WTC11 (cell line): ENCODE results near the gene PLSCR4. TPM values are rescaled to one million over a fixed set of nuclear protein-coding genes. Genes with fewer than 3 reads are reported as not detected.

Experiments used
- ATAC-seq: fragments of 200-7000 bp; cut with Tn5 transposase; 2 replicates; pipeline ENCODE4 v1.10.0; 2021; ENCODE audit warnings: mild to moderate bottlenecking, moderate library complexity
- CTCF ChIA-PET: fragments of 300-600 bp; sonication (Branson Sonifier 250); formaldehyde crosslinking; loops from one replicate; lab custom pipeline; 2021; ENCODE audit warnings: antibody characterized with exemption; lab: Charles Lee
- POLR2A ChIA-PET: fragments of 350-600 bp; sonication (Branson Sonifier 250); formaldehyde crosslinking; loops from one replicate; lab custom pipeline; 2021; ENCODE audit warnings: antibody characterized with exemption; lab: Charles Lee
- DNase-seq: peaks from one replicate; pipeline ENCODE4 v3.0.0; 2021; ENCODE audit warnings: low spot score
- H3K27ac Mint-ChIP-seq: 2 replicates; pipeline ENCODE4 v1.8.0; 2021; ENCODE audit warnings: mixed read lengths
- H3K27me3 Mint-ChIP-seq: 2 replicates; pipeline ENCODE4 v1.8.0; 2021; ENCODE audit warnings: low read depth, mild to moderate bottlenecking, moderate library complexity, mixed read lengths
- H3K36me3 Mint-ChIP-seq: 2 replicates; pipeline ENCODE4 v1.8.0; 2021; ENCODE audit warnings: mixed read lengths
- H3K4me1 Mint-ChIP-seq: 2 replicates; pipeline ENCODE4 v1.8.0; 2022; ENCODE audit warnings: mixed read lengths
- H3K4me3 Mint-ChIP-seq: 2 replicates; pipeline ENCODE4 v1.8.0; 2021; ENCODE audit warnings: mild to moderate bottlenecking, moderate library complexity, mixed read lengths
- H3K9me3 Mint-ChIP-seq: 2 replicates; pipeline ENCODE4 v1.8.0; 2021; ENCODE audit warnings: mixed read lengths
- ARID4B ChIP-seq: sonication (generic); formaldehyde crosslinking; IDR thresholded peaks from 2 replicates; pipeline ENCODE4 v1.8.0; 2023; ENCODE audit warnings: missing genetic modification reagents, mild to moderate bottlenecking, borderline replicate concordance
- ATF6 ChIP-seq: sonication (generic); formaldehyde crosslinking; IDR thresholded peaks from 2 replicates; pipeline ENCODE4 v1.8.1; 2023; ENCODE audit warnings: mild to moderate bottlenecking, missing genetic modification reagents
- E2F4 ChIP-seq: sonication (generic); formaldehyde crosslinking; IDR thresholded peaks from 2 replicates; pipeline ENCODE4 v1.8.1; 2022; ENCODE audit warnings: low read depth, mild to moderate bottlenecking, moderate library complexity, missing genetic modification reagents, borderline replicate concordance
- E2F5 ChIP-seq: sonication (generic); formaldehyde crosslinking; IDR thresholded peaks from 2 replicates; pipeline ENCODE4 v1.8.1; 2022; ENCODE audit warnings: mild to moderate bottlenecking, moderate library complexity, missing genetic modification reagents
- ELF4 ChIP-seq: sonication (generic); formaldehyde crosslinking; IDR thresholded peaks from 2 replicates; pipeline ENCODE4 v1.8.1; 2022; ENCODE audit warnings: low read depth, mild to moderate bottlenecking, moderate library complexity, missing genetic modification reagents
- ESRRA ChIP-seq: sonication (generic); formaldehyde crosslinking; IDR thresholded peaks from 2 replicates; pipeline ENCODE4 v1.8.1; 2022; ENCODE audit warnings: mild to moderate bottlenecking, missing genetic modification reagents, borderline replicate concordance
- ETV6 ChIP-seq: sonication (generic); formaldehyde crosslinking; IDR thresholded peaks from 2 replicates; pipeline ENCODE4 v1.8.1; 2022; ENCODE audit warnings: mild to moderate bottlenecking, missing genetic modification reagents
- FOXJ3 ChIP-seq: sonication (generic); formaldehyde crosslinking; IDR thresholded peaks from 2 replicates; pipeline ENCODE4 v1.9.0; 2021; ENCODE audit warnings: missing genetic modification reagents, mild to moderate bottlenecking, borderline replicate concordance
- GRHL2 ChIP-seq: fragments of 250-450 bp; sonication (Bioruptor Pico); IDR thresholded peaks from 2 replicates; pipeline ENCODE4 v1.8.0; 2022; ENCODE audit warnings: mild to moderate bottlenecking, moderate library complexity; ENCODE audit not compliant: insufficient replicate concordance, severe bottlenecking
- IRF1 ChIP-seq: sonication (generic); formaldehyde crosslinking; IDR thresholded peaks from 2 replicates; pipeline ENCODE4 v1.8.0; 2023; ENCODE audit warnings: missing genetic modification reagents
- MYBL2 ChIP-seq: sonication (generic); formaldehyde crosslinking; IDR thresholded peaks from 2 replicates; pipeline ENCODE4 v1.8.1; 2023; ENCODE audit warnings: mild to moderate bottlenecking, moderate library complexity, missing genetic modification reagents
- NFATC4 ChIP-seq: fragments of 250-450 bp; sonication (Bioruptor Pico); IDR thresholded peaks from 2 replicates; pipeline ENCODE4 v1.9.0; 2021; ENCODE audit warnings: mild to moderate bottlenecking
- NFE2L1 ChIP-seq: sonication (generic); formaldehyde crosslinking; IDR thresholded peaks from 2 replicates; pipeline ENCODE4 v1.8.1; 2023; ENCODE audit warnings: missing genetic modification reagents
- SMAD4 ChIP-seq: sonication (generic); formaldehyde crosslinking; IDR thresholded peaks from 2 replicates; pipeline ENCODE4 v1.8.0; 2022; ENCODE audit warnings: mild to moderate bottlenecking, missing genetic modification reagents
- SOX15 ChIP-seq: fragments of 250-450 bp; sonication (Bioruptor Pico); IDR thresholded peaks from 2 replicates; pipeline ENCODE4 v1.9.0; 2021; ENCODE audit warnings: mild to moderate bottlenecking
- STAT6 ChIP-seq: sonication (generic); formaldehyde crosslinking; conservative IDR thresholded peaks from 2 replicates; pipeline ENCODE4 v1.8.1; 2023; ENCODE audit warnings: mild to moderate bottlenecking, low read depth, missing genetic modification reagents, moderate library complexity
- TP53 ChIP-seq: sonication (generic); formaldehyde crosslinking; IDR thresholded peaks from 2 replicates; pipeline ENCODE4 v1.8.1; 2023; ENCODE audit warnings: mild to moderate bottlenecking, missing genetic modification reagents
- ZNF121 ChIP-seq: sonication (generic); formaldehyde crosslinking; IDR thresholded peaks from 2 replicates; pipeline ENCODE4 v1.8.0; 2023; ENCODE audit warnings: missing genetic modification reagents
- ZNF232 ChIP-seq: sonication (generic); formaldehyde crosslinking; IDR thresholded peaks from 2 replicates; pipeline ENCODE4 v1.8.0; 2022; ENCODE audit warnings: mild to moderate bottlenecking, missing genetic modification reagents
- ZNF396 ChIP-seq: fragments of 250-450 bp; sonication (Bioruptor Pico); IDR thresholded peaks from 2 replicates; pipeline ENCODE4 v1.8.0; 2021; ENCODE audit warnings: mild to moderate bottlenecking, moderate library complexity, borderline replicate concordance
- total RNA-seq: library from RNA; stranded (reverse); gene quantifications from 3 replicates; pipeline ENCODE4 v1.2.3, GENCODE V29; 2021

PLSCR4 gene
- total RNA-seq, 1 experiment from 2014 or later: 3.5 TPM

GRCh38 chr3:146279951-146280350, 29.0 kb upstream of the PLSCR4 start (continued):
- TF ChIP-seq ETV6: no peak
- no peak for TF ChIP-seq ARID4B
- no peak for TF ChIP-seq NFE2L1 (CRISPR knock-in tag)
- TF ChIP-seq STAT6 (CRISPR knock-in tag): no peak
- no peak for TF ChIP-seq SMAD4 (CRISPR knock-in tag)

- TF ChIP-seq ZNF396 (CRISPR knock-in tag): no peak
- TF ChIP-seq TP53 (CRISPR knock-in tag): no peak
- TF ChIP-seq GRHL2 (CRISPR knock-in tag): no peak
- no peak for TF ChIP-seq E2F5 (CRISPR knock-in tag)
- TF ChIP-seq MYBL2 (CRISPR knock-in tag): no peak
- Mint-ChIP-seq H3K4me3 (no peak overlapping the region), H3K36me3 (no peaks in the 10 kb centered on the region), H3K27me3 (no peaks in the 10 kb centered on the region), H3K4me1 (peaks cover 12% of the 10 kb centered on the region), H3K9me3 (peaks cover 3% of the 10 kb centered on the region; the same call in 1 of the 2 replicates), H3K27ac (no peak overlapping the region)
- ChIA-PET POLR2A (no interaction called here), CTCF (no interaction called here)
- no peak for ATAC-seq
- DNase-seq: no peak
These were observed 28.1 kb upstream of the PLSCR4 start for GRCh38 chr3:146279013-146279412.

- ATAC-seq: no peak
- H3K27me3 Mint-ChIP-seq: no peaks in the 10 kb centered on the region
These were observed 27.2 kb upstream of the PLSCR4 start for GRCh38 chr3:146277953-146278631.

More at GRCh38 chr3:146277953-146278631, 27.2 kb upstream of the PLSCR4 start:
- TF ChIP-seq ZNF121 (CRISPR knock-in tag): no peak
- no peak for TF ChIP-seq NFATC4
- TF ChIP-seq ZNF232 (CRISPR knock-in tag): no peak
- no peak for TF ChIP-seq FOXJ3 (CRISPR knock-in tag)
- TF ChIP-seq ATF6: no peak
- TF ChIP-seq ELF4: no peak
- TF ChIP-seq TP53 (CRISPR knock-in tag): no peak
- no peak for TF ChIP-seq SOX15 (CRISPR knock-in tag)
- TF ChIP-seq ESRRA (CRISPR knock-in tag): no peak
- TF ChIP-seq IRF1: no peak
- TF ChIP-seq E2F4 (CRISPR knock-in tag): no peak
- TF ChIP-seq, all 79 proteins: peak for 0
- H3K4me3 Mint-ChIP-seq: no peak overlapping the region
- ChIA-PET CTCF (no interaction called here), POLR2A (no interaction called here)
- no peak overlapping the region; the same call in 1 of the 2 replicates for H3K27ac Mint-ChIP-seq
- DNase-seq: no peak
- H3K9me3 Mint-ChIP-seq: peaks cover 3% of the 10 kb centered on the region; the same call in 1 of the 2 replicates
- peaks cover 12% of the 10 kb centered on the region for H3K4me1 Mint-ChIP-seq
- H3K36me3 Mint-ChIP-seq: no peaks in the 10 kb centered on the region
